ENCODE results near the gene CA12. TPM values are rescaled to one million over a fixed set of nuclear protein-coding genes. Genes with fewer than 3 reads are reported as not detected.

CA12 gene
- total and polyA plus RNA-seq, 2 of the 8 experiments (the other 6 are each of a cell fraction or from before 2014, with no cell fraction given) = 4.7 to 4.9 TPM

DNA sequence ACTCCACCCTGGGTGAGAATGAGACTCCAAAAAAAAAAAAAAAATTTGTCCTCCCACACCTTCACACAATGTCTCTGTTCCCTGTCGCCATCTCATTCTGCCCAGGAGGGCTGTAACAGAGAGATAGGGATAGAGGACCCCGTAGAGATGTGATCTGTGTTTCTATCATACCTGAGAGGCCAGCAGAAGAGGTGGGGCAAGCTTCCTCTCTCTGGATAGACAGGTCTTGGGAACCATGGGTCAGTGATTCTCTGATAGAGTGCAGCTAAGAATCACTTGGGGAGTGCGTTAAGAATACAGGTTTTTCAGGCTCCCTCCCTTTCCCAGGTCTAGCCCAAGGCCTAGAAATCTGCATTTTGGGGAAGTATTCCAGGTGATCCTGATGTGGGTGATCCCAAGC lies 8.3 kb downstream of the CA12 start (continued):
- TF ChIP-seq RBBP5 (IDR thresholded peaks at IDR 0.05; ENCODE audit: borderline replicate concordance, low read depth, low read length) (no peak), CBX5 (IDR thresholded peaks at IDR 0.05; ENCODE audit: low read depth, low read length) (no peak)
